HFF-Myc (cell line): ENCODE results near the gene MRC1.

ENCODE experiments used
- DNase-seq: peaks from one replicate; pipeline ENCODE4 v3.0.0-alpha.2; 2011; ENCODE audit warnings: low read depth; ENCODE audit errors: extremely low read depth
- H3K4me3 ChIP-seq: replicated peaks from 2 replicates; pipeline ENCODE4 v1.5.1; 2011; ENCODE audit warnings: low read depth, mild to moderate bottlenecking, control low read depth, low read length
- TF ChIP-seq, protein P1 (sequence below): IDR thresholded peaks from 2 replicates; pipeline ENCODE4 v1.5.1; 2012; ENCODE audit warnings: mild to moderate bottlenecking, low read depth, low read length, control low read depth; ENCODE audit errors: missing control alignments

Gene MRC1

DNA sequence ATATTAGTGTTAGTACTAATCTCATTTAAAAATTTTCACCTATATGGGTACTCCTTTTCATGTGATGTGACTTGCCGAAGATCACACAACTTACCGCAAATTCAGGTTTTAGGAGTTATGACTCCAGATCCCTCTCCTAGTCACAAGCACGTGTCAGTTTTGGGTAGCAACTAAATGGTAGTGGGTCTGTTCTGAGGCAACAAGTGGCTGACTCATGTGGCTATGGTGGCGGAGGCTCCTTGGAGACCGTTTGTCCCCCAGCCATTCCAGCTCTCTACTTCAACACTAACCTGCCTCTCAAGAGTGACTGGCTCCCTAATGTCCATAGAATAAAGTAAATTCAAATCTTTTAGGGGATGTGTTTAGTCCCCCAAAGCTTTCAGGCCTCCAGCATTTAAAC, 39.5 kb downstream of the MRC1 start:
- TF ChIP-seq, protein P1, sequence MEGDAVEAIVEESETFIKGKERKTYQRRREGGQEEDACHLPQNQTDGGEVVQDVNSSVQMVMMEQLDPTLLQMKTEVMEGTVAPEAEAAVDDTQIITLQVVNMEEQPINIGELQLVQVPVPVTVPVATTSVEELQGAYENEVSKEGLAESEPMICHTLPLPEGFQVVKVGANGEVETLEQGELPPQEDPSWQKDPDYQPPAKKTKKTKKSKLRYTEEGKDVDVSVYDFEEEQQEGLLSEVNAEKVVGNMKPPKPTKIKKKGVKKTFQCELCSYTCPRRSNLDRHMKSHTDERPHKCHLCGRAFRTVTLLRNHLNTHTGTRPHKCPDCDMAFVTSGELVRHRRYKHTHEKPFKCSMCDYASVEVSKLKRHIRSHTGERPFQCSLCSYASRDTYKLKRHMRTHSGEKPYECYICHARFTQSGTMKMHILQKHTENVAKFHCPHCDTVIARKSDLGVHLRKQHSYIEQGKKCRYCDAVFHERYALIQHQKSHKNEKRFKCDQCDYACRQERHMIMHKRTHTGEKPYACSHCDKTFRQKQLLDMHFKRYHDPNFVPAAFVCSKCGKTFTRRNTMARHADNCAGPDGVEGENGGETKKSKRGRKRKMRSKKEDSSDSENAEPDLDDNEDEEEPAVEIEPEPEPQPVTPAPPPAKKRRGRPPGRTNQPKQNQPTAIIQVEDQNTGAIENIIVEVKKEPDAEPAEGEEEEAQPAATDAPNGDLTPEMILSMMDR: no peak
- DNase-seq: no peak

DNA sequence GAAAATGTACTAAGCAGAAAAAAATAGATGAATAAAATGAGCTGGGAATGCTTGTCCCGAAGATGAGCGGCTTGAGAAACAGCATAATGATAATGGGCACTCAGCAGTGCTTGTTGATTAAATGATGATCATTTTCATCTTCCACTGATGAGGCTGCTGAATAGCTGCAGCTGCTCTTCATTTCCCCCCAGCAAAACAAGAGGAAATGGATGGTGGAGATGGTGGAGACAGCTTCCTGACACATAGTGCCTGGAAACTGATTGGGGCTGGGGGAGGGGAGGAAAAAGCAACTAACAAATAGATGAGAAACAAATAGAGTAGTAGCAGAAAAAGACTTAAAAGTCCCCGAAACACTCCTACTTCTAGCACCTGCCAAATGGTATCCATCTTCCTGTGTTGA, 41.4 kb downstream of the MRC1 start:
- no peak for DNase-seq
- TF ChIP-seq, protein P1: no peak
- no peak overlapping the region for H3K4me3 ChIP-seq

More for the DNA sequence above, 39.5 kb downstream of the MRC1 start:
- no peak overlapping the region for H3K4me3 ChIP-seq

DNA sequence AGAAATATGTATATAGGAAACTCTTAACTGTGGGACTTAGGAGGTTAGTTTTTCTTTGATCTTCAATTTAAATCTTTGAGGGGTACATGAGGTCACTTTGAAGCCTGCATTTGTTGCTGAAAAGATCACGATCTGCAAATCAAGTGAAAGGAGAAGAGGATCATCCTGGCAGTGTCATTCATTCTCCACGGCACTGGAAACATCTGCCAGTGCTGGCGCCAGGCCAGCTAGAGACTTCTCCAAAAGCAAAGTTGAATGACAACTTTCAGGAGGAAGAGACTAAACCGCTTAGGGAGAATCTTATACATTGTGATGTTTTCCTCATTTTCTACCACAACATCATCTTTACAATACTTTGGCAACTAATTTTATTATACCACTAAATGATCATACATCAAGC, 42.5 kb downstream of the MRC1 start:
- TF ChIP-seq, protein P1: no peak
- no peak overlapping the region for H3K4me3 ChIP-seq

DNA sequence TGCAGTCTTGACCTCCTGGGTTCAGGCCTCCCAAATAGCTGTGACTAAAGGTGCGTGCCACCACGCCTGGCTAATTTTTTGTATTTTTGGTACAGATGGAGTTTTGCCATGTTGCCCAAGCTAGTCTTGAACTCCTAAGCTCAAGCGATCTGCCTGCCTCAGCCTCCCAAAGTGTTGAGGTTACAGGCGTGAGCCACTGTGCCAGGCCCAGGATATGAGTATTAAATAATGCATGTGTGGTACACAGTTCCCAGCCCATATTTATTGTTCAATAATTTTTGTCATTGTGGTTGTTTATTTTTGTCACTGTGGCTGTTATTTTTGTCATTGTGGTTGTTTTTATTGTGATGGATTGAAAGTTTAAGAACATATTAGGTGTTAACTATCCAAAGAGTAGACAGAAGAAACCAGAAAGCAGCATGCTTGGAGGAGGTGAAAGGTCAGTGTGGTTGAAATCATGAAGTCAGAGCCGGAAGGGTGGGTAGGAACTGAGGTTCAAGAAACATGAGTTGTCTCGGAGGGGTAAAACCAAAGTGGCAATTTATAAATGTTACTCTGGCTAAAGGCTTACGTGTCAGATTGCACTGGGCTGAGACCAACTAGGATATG, 45.0 kb downstream of the MRC1 start:
- no peak for DNase-seq
- H3K4me3 ChIP-seq: no peak overlapping the region

More for the DNA sequence above, 42.5 kb downstream of the MRC1 start:
- no peak for DNase-seq

DNA sequence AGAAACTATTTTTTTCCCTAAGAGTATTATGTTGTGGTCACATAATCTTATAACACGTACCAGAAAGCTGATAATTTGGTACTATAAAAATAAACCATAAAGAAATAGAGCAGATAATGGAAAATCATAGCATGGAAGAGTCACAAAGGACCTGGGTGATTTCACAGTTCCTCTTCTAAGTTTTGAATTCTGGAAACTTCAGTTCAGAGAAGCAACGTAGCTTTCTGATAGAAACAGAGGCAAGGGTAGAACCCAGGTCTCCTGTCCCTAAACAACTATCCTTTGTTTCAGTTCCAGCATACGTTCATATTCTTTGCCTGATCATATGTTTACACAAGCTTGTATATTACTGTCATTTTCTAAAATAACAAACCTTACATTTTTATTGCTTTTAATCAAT, 47.9 kb downstream of the MRC1 start:
- no peak overlapping the region for H3K4me3 ChIP-seq
- DNase-seq: no peak
- TF ChIP-seq, protein P1: no peak

More for the DNA sequence above, 45.0 kb downstream of the MRC1 start:
- TF ChIP-seq, protein P1: no peak

DNA sequence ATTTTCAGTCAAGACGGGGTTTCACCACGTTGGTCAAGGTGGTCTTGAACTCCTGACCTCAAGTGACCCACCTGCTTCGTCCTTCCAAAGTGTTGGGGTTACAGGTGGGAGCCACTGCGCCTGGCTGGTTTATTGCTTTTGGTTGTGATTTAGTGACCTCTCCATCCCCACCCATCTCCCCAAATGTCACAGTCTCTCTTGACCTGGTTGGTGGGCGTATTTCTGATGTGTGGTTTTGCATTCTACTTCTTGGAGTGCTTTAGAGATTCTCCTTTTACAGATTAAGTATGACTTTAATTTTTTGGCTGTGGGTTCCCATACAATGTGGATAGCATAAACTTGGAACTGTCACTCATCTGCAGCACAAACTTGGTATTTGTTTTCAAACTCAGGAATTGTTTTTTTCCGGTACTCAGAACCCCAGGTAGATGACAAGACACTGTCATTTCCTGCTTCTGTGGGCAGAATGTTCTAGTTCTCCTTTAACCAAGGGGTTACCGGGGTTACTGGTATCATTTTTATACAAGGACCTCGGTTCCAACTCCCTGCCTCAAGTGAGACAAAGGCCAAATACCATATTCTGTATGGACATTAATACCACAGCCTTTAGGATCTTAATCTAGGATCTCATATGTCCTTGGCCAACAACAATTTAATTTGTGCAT, 50.5 kb downstream of the MRC1 start:
- TF ChIP-seq, protein P1: no peak
- no peak for DNase-seq
- H3K4me3 ChIP-seq: no peak overlapping the region

DNA sequence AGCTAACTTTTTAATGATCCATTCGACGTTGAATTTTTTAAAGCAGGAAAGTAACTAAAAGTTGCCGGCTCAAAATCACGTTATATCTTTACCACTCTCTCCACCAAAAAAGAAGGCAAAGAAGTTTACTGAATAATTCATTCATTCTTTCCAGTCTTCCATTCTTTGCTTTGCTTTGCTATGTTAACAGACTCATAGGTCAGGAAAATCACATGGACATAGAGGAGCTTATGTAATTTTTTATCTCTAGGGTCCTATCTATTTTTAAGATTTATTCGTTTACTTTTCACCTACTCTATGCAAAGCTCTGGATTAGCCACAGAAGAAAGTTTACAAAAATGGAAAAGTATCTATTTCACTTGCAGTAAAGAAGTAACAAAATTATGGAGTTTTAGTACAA, 52.6 kb downstream of the MRC1 start:
- TF ChIP-seq, protein P1: no peak
- no peak for DNase-seq
- H3K4me3 ChIP-seq: no peak overlapping the region
